ENCODE measurements around the gene ISM2.

ISM2 gene

DNA sequence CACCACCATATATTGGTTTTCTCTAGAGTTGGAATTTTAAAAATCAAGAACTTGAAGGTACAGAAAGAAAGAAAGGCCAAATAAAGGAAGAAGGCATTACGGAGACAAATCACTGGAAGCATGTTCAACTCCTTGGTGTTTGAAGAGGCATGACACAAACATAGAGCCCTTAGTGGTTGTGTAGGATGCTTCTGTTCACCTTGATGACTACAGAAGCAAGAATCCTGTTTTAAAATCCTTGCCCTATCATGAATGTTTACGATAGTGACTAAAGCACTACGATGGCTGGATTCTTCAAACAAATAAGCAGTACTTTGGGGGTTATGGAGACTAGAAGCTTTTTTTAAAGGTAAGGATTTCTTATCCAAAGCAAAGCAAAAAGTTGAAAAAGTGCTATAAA is 10.3 kb upstream of the ISM2 start:
- no peak for DNase-seq (ENCODE audit: extremely low read depth in 1 of 2, low read depth in 1 of 2)

- DNase-seq (ENCODE audit: extremely low read depth in 1 of 2, low read depth in 1 of 2) = no peak
These were observed 9.6 kb upstream of the ISM2 start for GRCh38 chr14:77508249-77508648.

- no peak for DNase-seq (ENCODE audit: extremely low read depth in 1 of 2, low read depth in 1 of 2)
These were observed 9.1 kb upstream of the ISM2 start for GRCh38 chr14:77507762-77508161.

GRCh38 chr14:77505031-77505430 is 6.4 kb upstream of the ISM2 start:
- DNase-seq (ENCODE audit: extremely low read depth in 1 of 2, low read depth in 1 of 2) = no peak

- no peak for DNase-seq (ENCODE audit: extremely low read depth in 1 of 2, low read depth in 1 of 2)
These were observed 4.5 kb upstream of the ISM2 start for GRCh38 chr14:77503138-77503537.

GRCh38 chr14:77502109-77502782 is 3.6 kb upstream of the ISM2 start:
- no peak for DNase-seq (ENCODE audit: extremely low read depth in 1 of 2, low read depth in 1 of 2)

GRCh38 chr14:77498984-77499527 is 440 bp upstream of the ISM2 start:
- DNase-seq (ENCODE audit: extremely low read depth in 1 of 2, low read depth in 1 of 2) = no peak

DNA sequence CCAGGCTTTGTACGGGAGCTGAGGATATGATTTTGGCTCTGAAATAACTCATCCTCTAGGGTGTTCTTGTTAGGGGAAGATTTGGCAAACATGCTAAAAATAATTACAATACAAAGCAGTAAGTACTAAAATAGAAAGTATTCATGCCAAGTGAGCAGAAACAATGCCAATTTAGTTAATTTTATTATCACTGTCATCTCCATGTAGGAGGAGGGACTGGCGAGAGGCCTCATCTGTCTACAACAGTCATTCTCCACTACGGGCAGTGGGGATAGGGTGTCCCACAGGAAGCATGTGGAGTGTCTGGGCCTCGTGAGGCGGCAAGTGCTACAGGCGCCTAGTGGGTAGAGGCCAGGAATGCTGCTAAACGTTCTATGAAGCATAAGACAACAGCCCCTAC is 3.3 kb downstream of the ISM2 start:
- no peak for DNase-seq (ENCODE audit: extremely low read depth in 1 of 2, low read depth in 1 of 2)

GRCh38 chr14:77491056-77491455 is 7.6 kb downstream of the ISM2 start:
- DNase-seq (ENCODE audit: extremely low read depth in 1 of 2, low read depth in 1 of 2) = no peak

GRCh38 chr14:77490347-77490986 is 8.1 kb downstream of the ISM2 start:
- DNase-seq (ENCODE audit: extremely low read depth in 1 of 2, low read depth in 1 of 2) = no peak

- DNase-seq (ENCODE audit: extremely low read depth in 1 of 2, low read depth in 1 of 2) = no peak
These were observed 9.6 kb downstream of the ISM2 start for GRCh38 chr14:77489041-77489440.

DNA sequence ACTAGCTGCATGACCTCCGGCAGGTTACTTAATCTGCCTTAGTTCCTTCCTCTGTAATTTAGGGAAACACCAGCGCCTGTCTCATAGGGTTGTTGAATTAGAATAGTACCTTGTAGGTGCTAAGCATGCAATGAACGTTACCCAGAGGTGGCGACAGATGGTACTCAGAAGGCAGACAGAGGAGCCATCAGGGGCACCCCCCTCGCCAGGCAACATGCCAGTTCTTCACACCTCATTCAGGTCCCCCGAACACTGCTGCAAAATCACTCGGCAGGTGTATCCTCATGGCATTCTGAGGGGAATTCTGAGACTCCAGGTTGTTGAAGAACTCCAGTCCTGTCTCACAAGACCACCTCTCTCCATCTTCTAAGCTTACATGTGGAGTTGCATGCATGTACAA is 10.1 kb downstream of the ISM2 start:
- DNase-seq (ENCODE audit: extremely low read depth in 1 of 2, low read depth in 1 of 2) = no peak

GRCh38 chr14:77485901-77486678 is 12.5 kb downstream of the ISM2 start:
- DNase-seq (ENCODE audit: extremely low read depth in 1 of 2, low read depth in 1 of 2) = no peak

- DNase-seq (ENCODE audit: extremely low read depth in 1 of 2, low read depth in 1 of 2) = no peak
These were observed 13.4 kb downstream of the ISM2 start for GRCh38 chr14:77485256-77485655.

GRCh38 chr14:77482422-77482821 is 16.2 kb downstream of the ISM2 start:
- no peak for DNase-seq (ENCODE audit: extremely low read depth in 1 of 2, low read depth in 1 of 2)

DNA sequence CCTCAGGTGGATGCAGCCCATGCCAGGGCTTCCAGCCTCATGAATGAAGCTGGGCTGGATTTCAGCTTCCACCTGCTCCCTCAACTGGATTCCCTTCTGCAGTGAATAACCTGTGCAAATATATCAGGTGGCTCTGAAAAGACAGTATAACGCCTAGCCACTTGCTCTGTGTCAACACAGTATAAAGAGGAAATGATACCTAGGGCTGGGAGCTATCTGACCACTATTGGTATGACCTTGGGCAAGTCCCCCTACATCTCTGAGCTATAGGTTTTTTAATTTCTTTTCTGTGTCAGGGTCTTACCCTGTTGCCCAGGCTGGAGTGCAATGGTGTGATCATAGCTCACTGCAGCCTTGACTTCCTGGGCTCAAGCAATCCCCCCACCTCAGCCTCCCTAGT is 19.8 kb downstream of the ISM2 start:
- no peak for DNase-seq (ENCODE audit: extremely low read depth in 1 of 2, low read depth in 1 of 2)

GRCh38 chr14:77478029-77478428 is 20.6 kb downstream of the ISM2 start:
- no peak for DNase-seq (ENCODE audit: extremely low read depth in 1 of 2, low read depth in 1 of 2)

DNA sequence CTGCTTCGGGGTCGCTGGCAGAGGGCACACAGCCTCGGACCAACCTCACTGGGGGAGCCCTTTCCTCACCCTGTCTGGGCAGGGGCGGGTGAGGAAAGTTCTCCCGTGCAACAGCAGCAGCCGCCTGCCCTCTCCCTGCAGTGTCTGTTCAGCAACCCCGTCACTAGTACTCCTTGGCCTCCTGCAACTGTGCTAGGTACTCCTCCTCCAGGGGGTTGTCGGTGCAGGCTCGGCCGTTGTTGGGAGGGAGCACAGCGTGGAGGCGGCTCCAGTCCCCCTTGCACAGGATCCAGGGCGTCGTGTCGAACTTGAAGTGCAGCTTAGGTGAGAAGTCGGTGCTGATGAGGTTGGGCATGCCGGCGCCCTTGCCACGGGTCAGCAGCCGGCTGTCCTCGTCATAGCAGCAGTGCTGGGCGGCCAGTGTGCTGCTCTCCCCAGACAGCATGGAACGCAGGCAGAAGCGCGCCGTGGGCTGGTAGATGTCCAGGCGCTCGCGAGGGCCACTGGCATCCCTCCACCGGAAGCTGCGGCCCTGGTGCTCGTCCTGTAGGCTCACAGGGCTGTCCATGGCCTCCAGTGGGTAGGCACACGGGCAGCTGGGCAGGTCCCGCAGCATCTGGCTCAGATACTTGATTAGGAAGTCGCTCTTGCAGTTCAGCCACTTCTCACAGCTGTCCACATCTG is 23.0 kb downstream of the ISM2 start:
- DNase-seq (ENCODE audit: extremely low read depth in 1 of 2, low read depth in 1 of 2) = no peak

DNA sequence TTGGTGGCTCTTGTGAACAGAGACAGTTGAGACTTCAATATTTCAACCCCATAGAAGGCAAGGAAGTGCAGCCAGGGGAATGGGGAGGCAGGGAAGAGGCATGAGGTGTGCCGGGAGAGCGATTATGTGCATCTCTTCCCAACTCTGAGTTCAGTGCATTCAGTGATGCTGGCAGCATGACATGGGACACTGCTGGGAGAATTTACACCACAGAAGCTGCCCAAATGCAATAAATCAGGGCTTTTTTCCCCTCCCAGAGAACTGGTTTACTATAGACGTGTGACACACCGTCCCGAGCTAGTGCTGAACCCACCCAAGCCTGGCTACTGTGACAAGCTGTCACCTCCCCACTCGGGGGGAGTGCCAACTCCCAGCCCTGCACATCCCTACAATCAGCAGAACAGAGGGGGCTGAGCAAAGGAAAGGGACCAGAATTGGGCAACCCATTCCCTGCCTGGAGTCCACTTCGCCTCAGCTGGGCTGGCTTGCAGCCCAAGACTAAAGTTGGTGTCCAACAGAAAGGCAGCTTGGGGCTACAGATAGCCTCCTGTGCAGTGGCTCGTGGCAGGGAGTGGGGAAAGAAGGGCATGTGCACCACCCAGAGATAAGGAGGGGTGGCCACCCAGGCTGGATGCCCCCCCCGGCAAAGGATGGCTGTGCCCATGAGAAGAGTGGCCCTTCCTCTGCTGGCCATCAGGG is 24.0 kb downstream of the ISM2 start:
- DNase-seq (ENCODE audit: extremely low read depth in 1 of 2, low read depth in 1 of 2) = no peak

- DNase-seq (ENCODE audit: extremely low read depth in 1 of 2, low read depth in 1 of 2) = no peak
These were observed 24.7 kb downstream of the ISM2 start for GRCh38 chr14:77473921-77474320.

All from stimulated activated CD8-positive, alpha-beta memory T cell treated with anti-CD3 and anti-CD28 coated beads, Interleukin-7, amount 100 ng/mL, for 48 hours (primary cell).